Stimulated activated CD4-positive, alpha-beta T cell treated with anti-CD3 and anti-CD28 coated beads, Interleukin-1b, Interleukin-23, amount 100 ng/mL, for 48 hours (primary cell): Measurements from ENCODE around the gene C1orf159.
"Not testable (repeated sequence)": the region's sequence is repeated elsewhere in the genome, so short reads cannot be mapped to it uniquely, and the experiment has no call there.

ENCODE experiments used
- DNase-seq: peaks from one replicate; pipeline ENCODE4 v3.0.0-alpha.2; 2020

C1orf159 gene

DNA sequence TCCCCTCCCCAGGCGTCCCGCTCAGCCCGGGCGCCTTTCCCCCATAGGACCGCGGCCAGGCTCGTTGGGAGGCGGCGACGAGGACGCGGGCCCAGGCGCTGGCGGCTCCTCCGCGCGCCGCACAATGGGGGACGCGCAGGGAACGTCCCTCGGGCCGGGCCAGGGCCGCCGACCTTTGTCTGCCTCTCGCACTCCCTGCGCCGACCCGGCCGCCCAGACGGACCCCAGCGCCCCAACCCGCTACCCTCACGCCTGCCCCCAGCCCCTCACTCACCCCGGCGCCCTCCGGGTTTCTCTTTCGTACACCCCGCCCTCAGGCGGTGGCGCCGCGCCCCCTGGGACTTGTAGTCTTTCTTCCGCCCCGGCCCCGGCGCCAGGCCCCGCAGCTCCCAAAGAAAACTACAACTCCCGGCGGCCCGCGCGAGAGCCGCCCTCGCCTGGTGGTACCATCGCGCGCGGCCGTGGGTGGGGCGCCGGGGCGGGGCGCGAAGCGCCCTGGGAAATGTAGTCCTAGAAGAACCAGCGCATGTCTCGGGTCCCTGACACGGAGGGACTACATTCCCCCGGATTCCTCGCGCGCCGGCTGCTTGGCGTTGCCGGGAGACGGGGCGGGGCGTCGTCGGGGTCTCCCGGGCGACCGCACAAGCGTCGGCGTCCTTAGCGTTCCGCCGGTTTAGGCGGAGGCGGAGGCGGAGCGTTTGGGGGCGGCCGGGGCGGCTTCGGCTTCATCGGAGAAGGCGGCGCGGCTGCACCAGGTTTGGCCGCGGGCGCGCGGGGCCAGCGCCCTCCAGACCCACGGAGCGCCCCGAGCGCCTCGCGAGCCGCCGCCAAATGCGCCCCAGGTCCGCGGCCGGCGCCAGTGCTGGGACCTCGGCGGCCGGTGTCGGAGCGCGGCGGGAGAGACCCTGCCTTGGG, at the start of gene C1orf159:
TSS of gene C1orf159 (minus strand) at position 304 of the 915 bp plus-strand sequence. CDS start 24,546 bp downstream, outside the sequence.
- peak; percentile 98 for DNase-seq

DNA sequence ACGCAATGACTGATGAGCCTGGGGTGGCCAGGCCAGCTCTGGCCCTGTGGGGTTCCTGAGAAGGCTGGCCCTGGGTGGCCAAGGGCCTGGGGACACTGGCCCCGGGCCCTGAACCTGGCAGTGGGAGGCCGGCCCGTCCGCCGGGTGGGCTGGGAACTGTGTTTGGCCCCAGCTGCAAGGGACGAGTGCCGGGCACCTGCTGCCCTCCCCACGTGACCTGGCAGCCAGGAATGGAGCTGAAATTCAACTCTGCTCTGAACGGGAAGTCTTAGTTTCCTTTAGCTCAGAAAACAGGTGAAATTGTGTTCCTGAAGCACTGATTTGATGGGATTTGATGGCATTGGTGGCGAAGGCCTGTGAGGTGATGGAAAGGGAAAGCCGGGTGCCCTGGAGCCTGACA, 49.6 kb upstream of the C1orf159 start:
- no peak for DNase-seq

DNA sequence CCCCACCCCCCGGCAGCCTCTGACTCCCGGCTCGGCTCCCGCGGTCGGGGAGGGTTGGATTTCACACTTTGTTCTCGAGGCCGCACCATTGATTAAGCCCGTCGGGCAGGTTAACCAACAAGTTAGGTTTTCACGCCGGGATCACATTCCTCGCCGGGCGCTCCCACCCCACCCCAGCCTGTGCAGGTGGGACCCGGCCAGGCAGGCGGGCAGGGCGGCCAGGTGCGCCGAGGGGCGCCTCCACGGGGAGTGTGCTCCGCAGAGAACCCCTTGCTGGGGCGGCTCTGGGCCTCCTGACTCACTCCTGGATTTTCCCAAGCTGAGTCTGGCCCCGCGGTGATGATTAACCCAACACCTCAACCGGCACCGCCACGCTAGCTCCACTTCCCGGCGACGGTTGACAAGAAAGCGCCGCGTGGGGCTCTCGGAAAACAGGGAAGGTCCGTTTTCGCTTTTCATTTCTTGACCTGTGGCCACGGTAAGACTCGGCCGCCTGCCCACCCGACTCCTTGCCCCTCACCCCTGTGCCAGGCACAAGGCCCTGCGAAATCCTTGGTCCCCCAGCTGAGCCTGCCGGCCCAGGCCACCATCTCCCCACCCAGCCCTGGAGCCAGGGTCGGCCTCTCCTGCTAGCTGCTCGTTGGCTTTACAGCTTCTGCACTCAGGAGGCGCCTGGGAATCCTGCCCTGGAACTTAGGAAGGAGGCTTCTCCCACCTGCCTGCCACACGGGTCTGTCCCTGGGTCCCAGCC, 49.0 kb upstream of the C1orf159 start:
- DNase-seq, result no peak

DNA sequence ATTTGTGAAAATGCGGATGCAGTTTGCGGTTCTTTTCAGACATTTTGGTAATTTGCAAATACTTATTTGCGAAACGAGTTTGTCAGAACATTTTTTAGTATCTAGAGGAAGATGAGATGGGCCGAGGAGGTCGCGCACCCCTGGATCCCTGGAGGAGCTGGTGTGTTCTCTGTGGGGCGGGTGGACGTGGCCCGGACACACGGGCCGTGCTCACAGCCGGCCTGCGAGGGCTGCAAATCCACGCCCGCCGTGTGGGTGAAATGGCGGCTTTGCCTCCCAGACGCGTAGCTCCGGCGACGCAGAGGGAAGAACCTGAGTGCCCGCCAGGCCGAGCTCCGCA, 48.4 kb upstream of the C1orf159 start:
- no peak for DNase-seq

DNA sequence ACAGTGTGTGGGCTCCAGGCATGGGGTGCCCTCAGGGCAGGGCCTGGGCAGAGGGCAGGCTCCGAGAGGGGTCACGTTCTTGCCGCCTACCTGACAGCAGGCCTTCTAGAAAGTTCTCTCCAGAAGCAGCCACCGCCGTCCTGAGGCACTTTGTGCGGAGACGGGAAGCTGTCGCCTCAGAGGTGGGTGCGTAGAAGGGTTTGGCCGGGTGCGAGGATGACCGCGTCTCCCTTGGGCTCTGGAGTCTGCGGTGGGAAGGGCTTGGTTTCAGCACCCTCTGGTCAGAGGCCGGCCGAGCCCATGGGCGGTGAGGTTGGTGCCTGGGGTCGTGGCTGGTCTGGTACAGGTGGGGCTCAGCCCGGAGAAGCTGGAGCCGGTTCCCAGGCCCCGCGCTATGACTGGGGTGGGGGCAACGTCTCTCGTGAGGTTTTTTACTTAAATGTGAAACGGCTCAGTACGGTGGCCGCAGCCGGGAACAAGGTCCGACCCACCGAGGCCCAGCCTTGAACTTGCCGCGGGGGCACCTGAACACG, 47.7 kb upstream of the C1orf159 start:
- no peak for DNase-seq

DNA sequence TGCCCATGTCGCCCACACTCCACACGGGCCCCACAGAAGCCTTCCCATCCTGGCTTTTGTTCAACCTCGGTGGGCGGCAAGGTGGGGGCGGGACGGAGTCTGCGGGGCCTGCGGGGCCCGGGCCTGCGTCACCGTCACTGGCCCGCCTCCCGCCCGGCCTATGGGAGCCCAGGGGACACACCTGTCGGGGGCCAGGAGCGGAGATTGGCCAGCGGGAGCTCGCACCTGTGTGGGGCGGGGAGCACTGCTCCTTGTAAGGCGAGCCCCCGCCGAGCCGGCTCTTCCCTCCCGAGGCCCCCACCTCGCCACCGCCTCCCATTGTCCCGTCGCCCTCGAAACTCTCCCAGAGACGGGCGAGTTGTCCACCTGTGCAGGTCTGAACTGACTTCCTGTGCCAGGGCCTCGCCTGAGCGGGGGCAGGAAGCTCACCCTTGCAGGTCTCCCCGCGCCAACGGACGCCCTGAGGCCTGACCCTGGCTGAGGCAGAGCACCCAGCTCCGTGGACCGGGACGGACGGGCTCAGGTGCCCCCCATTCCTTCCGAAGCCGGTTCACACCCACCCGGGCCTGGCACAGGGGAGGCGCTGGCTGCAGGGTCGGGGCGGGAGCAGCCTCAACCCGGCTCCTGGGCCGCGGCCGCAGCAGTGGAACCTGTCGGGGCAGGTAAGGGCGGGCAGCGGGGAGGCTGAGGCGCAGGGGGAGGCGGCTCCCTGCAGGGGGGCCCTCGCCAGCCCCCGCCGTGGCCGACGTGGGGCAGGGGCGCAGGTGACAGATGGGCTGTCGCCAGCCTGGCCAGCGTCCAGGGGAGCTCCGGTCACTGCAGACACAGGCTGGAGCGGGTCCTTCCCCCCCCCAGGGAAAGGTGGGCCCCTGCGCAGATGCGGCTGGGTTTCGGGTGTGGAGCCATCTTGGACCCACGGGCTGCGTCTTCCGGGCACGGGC, 47.0 kb upstream of the C1orf159 start:
- no peak for DNase-seq

DNA sequence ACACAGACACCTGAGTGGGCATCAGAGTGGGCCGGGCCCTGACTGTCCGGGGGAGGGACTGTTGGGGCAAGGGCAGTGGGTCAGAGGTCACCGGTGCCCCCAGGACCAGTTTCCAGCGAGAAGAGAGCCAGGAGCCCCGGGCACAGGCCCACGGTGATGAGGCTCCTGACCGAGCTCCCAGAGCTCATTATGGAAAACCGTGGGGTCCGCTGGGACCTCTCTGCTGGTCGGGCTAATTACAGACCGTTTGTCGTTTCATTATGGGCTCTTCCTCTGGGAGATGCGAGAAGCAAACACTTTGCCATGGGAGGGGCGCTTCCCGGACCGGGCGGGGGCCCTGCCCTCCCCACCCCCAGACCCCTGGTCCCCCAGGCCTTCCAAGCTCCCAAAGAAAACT, 45.8 kb upstream of the C1orf159 start:
- DNase-seq, result no peak

DNA sequence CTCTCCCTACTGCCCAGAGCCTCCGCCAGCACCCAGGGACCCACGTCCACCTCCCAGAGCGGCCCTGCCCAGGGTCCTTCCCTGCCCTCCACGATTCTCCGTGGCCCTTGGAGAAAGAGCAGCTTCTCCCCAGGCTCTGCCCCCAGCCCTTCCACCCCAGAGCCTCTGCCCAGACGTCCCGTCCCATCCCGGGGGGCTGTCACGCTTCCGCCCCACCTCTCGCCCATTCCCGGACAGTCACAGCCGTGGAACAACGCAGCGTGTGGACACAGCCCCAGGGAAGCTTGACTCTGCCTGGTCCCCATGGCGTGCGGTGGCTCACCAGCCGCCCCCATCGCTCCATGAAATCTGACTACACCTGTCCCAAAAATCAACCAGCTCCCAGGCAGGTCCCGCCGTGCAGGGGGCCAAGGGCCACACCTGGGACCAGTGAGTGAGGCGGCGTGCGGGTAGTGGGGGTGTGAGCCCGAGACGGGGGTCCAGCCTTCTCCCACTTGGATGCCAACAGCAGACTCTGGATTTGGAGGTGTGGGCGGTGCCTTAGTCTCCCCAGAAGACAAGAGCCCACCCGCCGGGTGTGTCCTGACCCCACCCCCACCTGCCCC, 45.3 kb upstream of the C1orf159 start:
- DNase-seq, result no peak

DNA sequence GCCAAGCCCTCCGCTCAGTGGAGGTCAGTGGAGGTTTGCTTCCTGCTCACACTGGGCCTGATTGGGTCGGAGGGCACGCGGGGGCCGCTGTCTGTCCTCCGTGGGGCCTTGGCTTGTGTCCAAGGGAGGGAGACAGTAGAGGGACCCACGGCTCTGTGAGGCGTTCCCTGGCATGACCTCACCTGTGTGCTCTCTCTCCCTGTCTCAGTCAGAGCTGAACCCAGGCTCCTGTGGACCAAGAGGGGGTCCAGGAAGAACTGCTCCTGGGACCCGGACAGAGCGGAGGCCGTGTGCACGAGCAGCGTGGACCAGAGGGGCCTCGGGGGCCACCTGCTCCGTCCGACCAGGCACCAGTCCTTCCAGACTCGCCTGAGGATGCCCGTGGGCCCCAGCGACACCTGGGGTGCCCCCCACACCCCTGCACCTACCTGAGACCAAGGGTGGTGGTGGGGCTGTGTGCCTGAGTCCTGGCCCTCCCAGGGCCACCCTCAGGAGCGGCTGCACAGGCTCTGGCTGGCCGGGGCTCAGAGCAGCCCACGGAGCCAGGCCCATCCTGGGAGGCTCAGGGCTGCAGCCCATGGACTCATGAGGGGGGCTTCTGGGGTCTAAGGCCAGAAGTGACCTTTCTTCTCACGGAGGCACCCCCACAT, 44.5 kb upstream of the C1orf159 start:
- DNase-seq, result no peak

DNA sequence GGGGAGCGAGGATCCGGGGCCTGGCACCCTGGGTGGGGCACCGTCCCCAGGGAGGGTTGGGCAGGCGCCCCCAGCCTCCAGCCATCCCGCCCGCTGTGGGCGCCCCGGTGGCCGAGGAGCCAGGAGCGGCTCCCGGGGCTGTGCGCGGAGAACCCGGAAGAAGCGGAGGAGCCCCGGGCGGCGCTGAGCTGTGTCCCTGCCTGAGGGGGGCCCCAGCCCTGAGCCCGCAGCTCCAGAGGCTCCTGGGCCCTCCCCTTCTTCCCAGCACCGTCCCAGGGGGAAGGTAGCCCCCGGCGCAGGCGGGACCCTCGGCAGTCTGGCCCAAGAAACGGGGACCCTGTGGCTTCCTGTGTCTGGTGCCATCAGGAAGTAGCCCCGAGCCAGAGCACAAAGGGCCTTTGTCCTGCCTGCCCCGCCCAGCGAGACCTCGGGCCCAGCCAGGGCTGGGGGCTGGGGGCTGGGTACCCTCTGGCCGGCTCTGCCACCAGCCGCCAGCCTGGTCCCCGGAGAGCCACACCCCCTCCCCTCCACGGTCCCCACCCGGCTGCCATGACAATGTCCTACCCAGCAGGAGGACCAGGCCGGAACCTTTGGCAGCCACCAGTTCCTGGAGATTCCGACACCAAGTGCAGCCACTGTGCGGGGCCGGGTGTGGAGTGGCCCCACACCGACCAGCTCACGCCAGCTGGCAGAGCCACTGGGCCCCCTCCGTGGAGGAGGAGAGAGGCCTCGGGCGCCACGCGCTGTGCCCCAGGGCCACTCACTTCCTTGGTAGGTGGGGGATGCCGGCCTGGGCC, 42.2 kb upstream of the C1orf159 start:
- no peak for DNase-seq

DNA sequence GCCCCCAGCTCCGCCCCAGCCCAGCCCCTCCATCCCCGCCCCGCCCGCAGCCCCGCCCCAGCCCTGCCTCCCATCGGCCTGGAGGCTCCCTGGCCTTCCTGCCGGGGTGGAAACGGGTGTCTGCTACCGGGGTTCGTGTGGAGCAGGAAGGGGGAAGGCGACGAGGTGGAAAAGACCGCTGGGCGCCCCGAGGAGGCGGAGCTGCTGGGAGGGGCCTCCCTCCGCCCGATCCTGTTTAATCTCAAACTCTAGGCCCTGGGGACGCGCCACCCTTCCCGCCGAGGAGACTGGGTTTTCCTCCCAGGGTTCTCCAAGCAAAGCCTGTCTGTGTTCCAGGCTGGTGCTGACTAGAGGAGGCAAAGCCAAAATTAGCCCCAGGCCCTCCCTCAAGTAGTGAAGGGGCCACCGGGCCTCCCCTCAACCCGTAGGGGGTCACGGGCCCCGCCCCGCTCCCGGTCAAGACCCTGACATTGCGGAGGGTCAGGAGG, 41.6 kb upstream of the C1orf159 start:
- peak; percentile 65 for DNase-seq

DNA sequence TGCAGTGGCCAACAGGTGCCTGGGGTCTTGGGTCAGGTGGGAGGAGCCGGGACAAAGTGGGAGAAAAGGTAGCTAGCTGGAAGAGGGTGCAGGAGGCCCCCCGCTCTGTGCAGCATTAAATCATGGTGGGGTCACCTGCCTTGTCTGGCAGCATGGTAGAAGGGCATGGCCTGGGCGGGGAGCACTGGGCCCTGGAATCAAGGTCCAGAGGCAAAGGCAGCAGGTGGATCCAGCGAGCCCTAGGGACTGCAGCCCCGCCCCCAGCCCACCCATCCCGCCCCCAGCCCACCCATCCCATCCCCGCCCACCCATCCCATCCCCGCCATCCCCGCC, 41.1 kb upstream of the C1orf159 start:
- DNase-seq, result no peak

DNA sequence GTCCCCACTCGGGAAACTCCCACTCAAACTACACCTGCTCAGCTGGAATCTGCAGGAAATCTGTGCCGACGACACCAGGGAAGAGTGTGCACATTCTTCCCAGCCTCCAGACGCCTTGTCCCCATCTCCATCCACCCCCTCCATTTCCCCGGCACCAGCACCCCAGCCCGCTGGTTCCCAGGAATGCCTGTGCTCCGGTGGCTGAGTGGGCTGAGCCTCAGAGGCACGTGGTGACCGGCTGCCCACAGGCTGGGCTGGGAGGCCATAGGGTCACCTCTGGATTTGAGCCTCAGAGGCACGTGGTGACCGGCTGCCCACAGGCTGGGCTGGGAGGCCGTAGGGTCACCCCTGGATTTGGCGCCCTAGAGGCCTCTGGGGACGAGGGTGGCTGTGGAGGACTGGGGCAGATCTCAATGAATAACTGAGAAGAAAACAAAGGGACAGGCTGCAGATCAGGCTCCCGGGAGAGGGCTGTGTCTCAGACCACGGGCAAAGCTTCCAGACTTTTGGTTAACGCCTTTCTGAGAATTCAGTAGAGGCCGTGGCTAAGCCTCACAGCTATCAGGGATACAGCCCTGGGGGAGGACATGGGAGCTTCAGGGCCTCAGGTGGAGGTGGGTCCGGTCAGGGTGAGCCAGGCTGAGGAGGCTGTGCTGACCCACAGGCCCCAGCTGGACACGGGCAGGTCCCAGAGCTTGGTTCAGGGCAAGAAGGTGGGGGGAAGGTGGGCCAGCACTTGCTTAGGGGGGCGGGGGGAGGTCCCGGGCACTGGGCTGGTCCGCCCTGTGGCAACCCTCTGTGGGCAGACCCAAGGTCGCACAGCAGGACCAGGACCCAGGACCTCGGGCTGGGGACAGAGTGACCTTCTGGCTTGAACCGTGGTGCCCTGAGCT, 40.5 kb upstream of the C1orf159 start:
- DNase-seq, result no peak

DNA sequence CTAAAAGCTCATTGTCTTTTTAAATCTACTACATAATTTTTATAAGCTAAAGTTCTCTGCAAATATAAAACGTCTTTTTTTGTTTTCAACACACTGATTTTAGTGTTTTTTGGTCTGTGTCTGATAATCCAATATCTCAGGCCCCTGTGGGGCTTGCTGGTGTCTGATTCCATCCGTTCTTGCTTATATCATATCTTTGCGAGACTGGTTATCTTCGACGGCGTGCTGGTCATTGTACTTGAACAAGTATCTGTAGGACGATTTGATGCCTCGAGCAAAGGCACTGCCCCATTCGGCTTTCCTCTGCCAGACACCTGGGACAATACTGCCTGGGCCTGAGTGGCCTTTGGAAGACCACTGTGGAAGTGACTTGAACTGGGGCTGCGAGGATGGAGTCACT, 39.4 kb upstream of the C1orf159 start:
- DNase-seq, result no peak

DNA sequence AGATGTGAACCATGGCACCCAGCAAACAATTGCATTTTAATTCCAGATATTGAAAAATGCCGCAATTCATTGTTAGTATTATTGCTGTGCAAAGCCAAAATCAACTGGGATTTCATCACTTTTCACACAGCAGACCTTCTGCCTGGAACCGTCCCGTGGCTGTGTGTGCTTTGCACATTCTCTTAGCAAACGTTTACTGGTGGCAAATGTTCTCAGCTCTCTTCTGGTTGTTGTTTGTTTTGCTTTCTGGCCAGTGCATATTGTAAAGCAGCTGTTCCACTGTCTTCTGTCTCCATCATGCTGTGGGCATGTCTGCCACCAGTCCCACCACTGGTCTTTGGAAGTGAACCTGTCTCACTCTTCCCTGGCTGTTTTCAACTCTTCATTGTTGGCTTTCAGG, 38.0 kb upstream of the C1orf159 start:
- DNase-seq, result no peak

DNA sequence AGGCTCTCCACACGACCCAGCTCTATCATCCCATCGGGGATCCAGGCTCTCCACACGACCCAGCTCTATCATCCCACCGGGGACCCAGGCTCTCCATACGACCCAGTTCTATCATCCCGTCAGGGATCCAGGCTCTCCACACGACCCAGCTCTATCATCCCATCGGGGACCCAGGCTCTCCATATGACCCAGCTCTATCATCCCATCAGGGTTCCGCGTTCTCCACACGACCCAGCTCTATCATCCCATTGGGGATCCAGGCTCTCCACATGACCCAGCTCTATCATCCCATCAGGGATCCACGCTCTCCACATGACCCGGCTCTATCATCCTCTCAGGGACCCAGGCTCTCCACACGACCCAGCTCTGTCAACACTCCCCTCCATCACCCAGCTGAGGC, 37.3 kb upstream of the C1orf159 start:
- not testable (repeated sequence) for DNase-seq

DNA sequence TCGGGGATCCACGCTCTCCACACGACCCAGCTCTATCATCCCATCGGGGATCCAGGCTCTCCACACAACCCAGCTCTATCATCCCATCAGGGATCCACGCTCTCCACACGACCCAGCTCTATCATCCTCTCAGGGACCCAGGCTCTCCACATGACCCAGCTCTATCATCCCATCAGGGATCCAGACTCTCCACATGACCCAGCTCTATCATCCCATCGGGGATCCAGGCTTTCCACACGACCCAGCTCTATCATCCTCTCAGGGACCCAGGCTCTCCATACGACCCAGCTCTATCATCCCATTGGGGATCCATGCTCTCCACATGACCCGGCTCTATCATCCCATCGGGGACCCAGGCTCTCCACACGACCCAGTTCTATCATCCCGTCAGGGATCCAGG, 36.5 kb upstream of the C1orf159 start:
- DNase-seq, result not testable (repeated sequence)

DNA sequence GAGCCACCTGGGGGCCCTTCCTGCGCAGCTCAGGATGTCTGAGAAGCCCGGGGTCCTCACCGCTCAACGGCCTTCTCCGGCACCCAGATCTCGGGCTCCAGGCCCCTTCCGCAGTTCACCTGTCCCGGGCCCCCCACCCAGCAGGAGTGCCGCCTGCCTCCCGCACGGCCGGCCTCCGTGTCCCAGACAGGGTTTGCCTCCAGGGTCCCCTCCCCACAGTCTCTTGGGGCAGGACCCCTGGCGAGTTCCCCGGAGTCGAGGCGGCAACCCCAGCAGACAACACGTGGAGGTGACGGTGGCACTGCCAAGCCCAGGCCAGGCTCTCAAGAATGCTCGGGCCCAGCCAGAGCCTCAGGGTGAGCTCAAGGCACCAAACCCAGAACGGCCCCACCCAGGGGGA, 35.4 kb upstream of the C1orf159 start:
- DNase-seq, result no peak

DNA sequence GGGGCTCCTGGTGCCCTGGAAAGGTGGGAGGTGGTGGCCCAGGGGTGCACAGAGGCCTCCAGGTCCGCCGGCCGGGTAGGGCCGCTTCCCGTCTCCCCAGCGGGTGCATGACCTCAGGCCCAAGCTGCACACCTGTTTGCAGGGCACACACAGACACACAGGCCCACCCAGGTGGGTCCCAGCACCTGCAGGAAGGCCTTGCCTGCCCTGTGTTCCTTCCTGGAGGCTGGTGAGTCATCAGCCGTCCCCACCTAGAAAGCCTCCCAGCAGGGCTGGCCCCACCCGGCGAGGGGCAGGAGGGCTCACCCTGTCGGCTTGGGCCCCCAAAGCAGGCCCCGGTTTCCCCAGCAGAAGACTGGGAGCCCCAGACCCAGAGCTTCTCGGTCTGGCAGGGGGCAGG, 34.2 kb upstream of the C1orf159 start:
- DNase-seq, result no peak

DNA sequence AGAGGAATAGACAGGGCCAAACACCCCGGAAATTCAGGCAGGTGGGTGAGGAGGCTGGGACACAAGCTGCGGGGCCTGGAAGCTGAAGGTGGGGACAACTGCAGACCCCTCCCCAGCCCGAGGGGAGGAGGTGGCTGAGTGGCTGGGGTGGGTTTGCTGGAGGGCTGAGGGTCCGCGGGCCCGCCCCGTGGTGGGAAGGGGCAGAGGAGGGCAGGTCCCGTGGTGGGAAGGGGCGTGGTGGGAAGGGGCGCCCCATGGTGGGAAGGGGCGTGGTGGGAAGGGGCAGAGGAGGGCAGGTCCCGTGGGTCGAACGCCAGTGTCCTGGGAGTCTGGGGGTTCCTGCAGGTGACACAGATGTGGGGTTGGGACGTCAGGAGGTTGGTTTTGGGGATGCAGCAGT, 33.5 kb upstream of the C1orf159 start:
- no peak for DNase-seq
